ENCODE data around the gene ALDH3A1.

ALDH3A1 gene

GRCh38 chr17:19759568-19760549 lies 11.8 kb upstream of the ALDH3A1 start:
- TF ChIP-seq CTCF (IDR thresholded peaks at IDR 0.05; ENCODE audit: low read depth, low read length, missing control alignments), result no peak
- DNase-seq (ENCODE audit: extremely low read depth, low read depth), result no peak

GRCh38 chr17:19757536-19758180 lies 9.6 kb upstream of the ALDH3A1 start:
- H3K4me3 ChIP-seq (replicated peaks; ENCODE audit: low read depth, low read length), result no peak overlapping the region
- no peak for TF ChIP-seq CTCF (IDR thresholded peaks at IDR 0.05; ENCODE audit: low read depth, low read length, missing control alignments)
- no peak for DNase-seq (ENCODE audit: extremely low read depth, low read depth)

More at GRCh38 chr17:19759568-19760549, 11.8 kb upstream of the ALDH3A1 start:
- H3K4me3 ChIP-seq (replicated peaks; ENCODE audit: low read depth, low read length), result no peak overlapping the region

DNA sequence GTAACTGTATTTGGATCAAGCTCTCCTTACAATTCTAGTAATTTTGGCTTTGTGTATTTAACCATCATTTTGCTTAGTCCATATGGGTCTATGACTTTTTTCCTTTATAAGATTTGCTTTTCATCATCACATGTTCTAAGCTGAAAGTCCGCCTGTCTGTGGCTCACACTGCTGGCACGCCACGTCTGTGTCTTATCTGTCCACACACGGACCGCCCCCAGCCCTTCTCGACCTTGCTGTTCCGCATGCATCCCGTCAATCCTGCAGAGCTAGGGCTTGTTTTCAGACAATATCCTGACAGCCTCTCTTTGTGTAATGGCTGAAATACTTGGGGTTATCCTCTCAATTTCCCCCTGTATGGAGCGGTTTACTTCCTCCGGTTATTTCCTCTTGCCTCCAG lies 8.4 kb upstream of the ALDH3A1 start:
- DNase-seq (ENCODE audit: extremely low read depth, low read depth), result no peak
- H3K4me3 ChIP-seq (replicated peaks; ENCODE audit: low read depth, low read length), result no peak overlapping the region

DNA sequence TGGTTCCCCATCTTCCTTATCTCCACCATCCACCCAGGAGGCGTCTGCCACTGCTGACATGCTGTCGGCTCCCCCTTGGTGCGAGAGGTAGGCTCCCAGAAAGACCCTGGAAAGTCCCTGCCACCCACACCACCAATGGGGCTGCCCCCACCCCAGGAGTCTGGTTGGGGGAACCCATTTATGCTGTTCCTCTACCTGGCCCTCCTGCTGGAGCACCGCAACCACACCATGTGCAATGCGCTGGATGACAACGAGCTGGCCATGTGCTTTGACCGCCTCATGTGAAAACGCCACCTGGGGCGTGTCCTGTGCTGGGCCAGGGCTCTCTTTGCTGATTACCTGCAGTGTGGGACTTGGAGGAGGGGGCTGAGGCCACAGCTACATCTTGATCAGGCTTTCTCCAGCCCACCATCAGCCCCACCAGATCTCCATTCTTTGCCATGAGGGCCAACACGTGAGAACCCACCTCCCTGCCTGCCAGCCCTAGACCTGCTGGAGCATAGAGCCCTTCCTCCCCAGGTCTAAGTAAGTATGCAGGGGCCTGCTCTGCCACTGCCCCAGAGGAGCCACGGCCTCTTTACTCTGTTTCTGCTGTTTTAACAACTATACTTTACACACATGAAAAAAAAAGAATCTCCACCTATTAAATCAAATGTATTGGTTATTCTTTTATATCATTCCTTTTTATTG lies 7.9 kb upstream of the ALDH3A1 start:
- TF ChIP-seq CTCF (IDR thresholded peaks at IDR 0.05; ENCODE audit: low read depth, low read length, missing control alignments), result no peak
- DNase-seq (ENCODE audit: extremely low read depth, low read depth), result no peak
- H3K4me3 ChIP-seq (replicated peaks; ENCODE audit: low read depth, low read length), result no peak overlapping the region

More for the DNA sequence above, 8.4 kb upstream of the ALDH3A1 start:
- TF ChIP-seq CTCF (IDR thresholded peaks at IDR 0.05; ENCODE audit: low read depth, low read length, missing control alignments), result no peak

DNA sequence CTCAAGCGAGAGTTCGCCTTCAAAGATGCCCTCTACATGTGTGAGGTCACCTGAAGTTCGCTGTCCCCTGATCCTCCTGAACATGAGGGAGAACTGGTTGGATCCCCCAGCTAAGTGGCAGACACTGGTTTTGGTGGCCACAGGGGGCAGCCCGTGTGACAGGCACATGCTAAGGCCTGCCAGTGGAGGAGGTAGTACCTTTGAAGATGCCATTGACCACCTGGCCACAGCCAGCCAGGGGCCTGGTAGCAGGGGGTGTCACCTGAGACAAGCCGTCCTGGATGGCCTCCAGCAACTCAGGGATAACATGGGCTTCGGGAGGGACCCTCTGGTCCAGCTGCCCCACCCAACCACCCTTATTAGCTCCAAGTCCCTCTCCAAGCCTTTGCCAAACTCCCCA lies 7.3 kb upstream of the ALDH3A1 start:
- no peak for DNase-seq (ENCODE audit: extremely low read depth, low read depth)
- TF ChIP-seq CTCF (IDR thresholded peaks at IDR 0.05; ENCODE audit: low read depth, low read length, missing control alignments), result no peak
- no peak overlapping the region for H3K4me3 ChIP-seq (replicated peaks; ENCODE audit: low read depth, low read length)

DNA sequence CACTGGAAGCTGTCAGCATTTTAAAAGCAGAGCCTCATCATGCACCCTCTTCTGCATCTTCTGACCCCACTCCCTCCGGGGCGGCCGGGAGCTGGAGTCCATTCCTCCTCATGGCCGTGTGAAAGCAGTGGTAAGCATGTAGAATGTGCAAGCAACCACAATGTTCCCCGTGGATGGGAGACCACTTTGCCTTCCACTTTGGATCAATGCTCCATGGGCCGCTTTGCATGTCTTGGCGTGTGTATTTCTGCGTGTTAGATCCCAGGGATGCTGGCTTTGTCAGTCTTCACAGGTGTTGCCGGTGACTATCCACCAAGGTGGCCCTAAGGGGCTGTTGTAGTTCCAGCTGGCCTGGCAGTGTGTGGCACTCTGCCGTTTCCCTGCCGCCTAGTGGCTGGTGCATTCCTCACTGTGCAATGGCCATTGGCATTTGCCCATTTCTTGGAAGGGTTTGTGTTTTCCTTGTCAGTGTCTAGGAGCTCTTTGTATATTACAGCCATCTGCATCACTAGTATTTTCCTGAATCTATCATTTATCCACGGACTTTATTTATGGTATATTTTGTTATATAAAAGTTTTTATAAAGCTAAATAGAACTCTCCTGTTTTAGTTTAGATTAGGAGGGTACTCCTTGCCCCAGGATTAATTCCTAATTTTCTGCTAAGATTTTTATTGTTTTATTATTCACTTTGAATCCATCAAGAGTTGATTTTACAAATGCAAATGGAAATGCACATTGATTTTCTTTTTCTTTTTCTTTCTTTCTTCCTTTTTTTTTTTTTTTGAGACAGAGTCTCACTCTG lies 5.8 kb upstream of the ALDH3A1 start:
- TF ChIP-seq CTCF (IDR thresholded peaks at IDR 0.05; ENCODE audit: low read depth, low read length, missing control alignments), result peak; percentile 33
- DNase-seq (ENCODE audit: extremely low read depth, low read depth), result no peak
- H3K4me3 ChIP-seq (replicated peaks; ENCODE audit: low read depth, low read length), result no peak overlapping the region

All from HFF-Myc (cell line).